PC-9 (cell line): ENCODE data around the gene PTCD2. TPM values are rescaled to one million over a fixed set of nuclear protein-coding genes. Genes with fewer than 3 reads are reported as not detected.

Experiments
- BruUV-seq: library from RNA; stranded (reverse); fragments of 400-500 nt; replicated peaks from 2 replicates; lab custom pipeline; 2021; lab: Mats Ljungman, UMichigan
- CTCF ChIA-PET: fragments of 300-600 bp; sonication (Branson Sonifier 250); formaldehyde crosslinking; loops from one replicate; lab custom pipeline; 2022; ENCODE audit warnings: antibody characterized with exemption; lab: Charles Lee
- POLR2A ChIA-PET: fragments of 300-600 bp; sonication (Branson Sonifier 250); formaldehyde crosslinking; loops from one replicate; lab custom pipeline; 2022; ENCODE audit warnings: antibody characterized with exemption; ENCODE audit not compliant: unreplicated experiment; lab: Charles Lee
- DNase-seq, 2 experiments: peaks; one replicate each; pipeline versions ENCODE4 v3.0.0 to v3.0.0-alpha.2; 2015 to 2022; ENCODE audit warnings: mixed read lengths in 1 of 2
- H2AFZ ChIP-seq: fragments of 200-600 bp; sonication (generic); 2 replicates; pipeline ENCODE4 v1.8.1; 2017; ENCODE audit warnings: antibody characterized with exemption
- H3F3A ChIP-seq: fragments of 200-600 bp; sonication (generic); 2 replicates; pipeline ENCODE4 v1.8.1; 2017; ENCODE audit warnings: antibody characterized with exemption, mild to moderate bottlenecking, low read depth; ENCODE audit not compliant: insufficient read depth
- H3K27ac ChIP-seq: fragments of 200-600 bp; sonication (generic); 2 replicates; pipeline ENCODE4 v1.6.1; 2016; ENCODE audit warnings: mixed run types
- H3K27me3 ChIP-seq: fragments of 200-600 bp; sonication (generic); 2 replicates; pipeline ENCODE4 v1.6.1; 2016; ENCODE audit warnings: low read depth, mixed run types; ENCODE audit not compliant: insufficient read depth
- H3K36me3 ChIP-seq: fragments of 200-600 bp; sonication (generic); 2 replicates; pipeline ENCODE4 v1.6.1; 2016; ENCODE audit warnings: low read depth, mixed run types
- H3K4me1 ChIP-seq: fragments of 200-600 bp; sonication (generic); replicated peaks from 2 replicates; pipeline ENCODE4 v1.6.1; 2016; ENCODE audit warnings: mixed run types; ENCODE audit not compliant: insufficient read depth
- H3K4me2 ChIP-seq: fragments of 200-600 bp; sonication (generic); 2 replicates; pipeline ENCODE4 v1.6.1; 2017; ENCODE audit warnings: mixed run types
- H3K4me3 ChIP-seq: fragments of 200-600 bp; sonication (generic); 2 replicates; pipeline ENCODE4 v1.6.1; 2016; ENCODE audit warnings: mixed run types
- H3K79me2 ChIP-seq: fragments of 200-600 bp; sonication (generic); 2 replicates; pipeline ENCODE4 v1.6.1; 2017; ENCODE audit warnings: low read depth, mixed run types
- H3K9me2 ChIP-seq: fragments of 200-600 bp; sonication (generic); 2 replicates; pipeline ENCODE4 v1.8.1; 2017; ENCODE audit warnings: mild to moderate bottlenecking; ENCODE audit not compliant: insufficient read depth
- H3K9me3 ChIP-seq: fragments of 200-600 bp; sonication (generic); 2 replicates; pipeline ENCODE4 v1.8.1; 2016; ENCODE audit warnings: low read depth; ENCODE audit not compliant: insufficient read depth
- H4K20me1 ChIP-seq: fragments of 200-600 bp; sonication (generic); 2 replicates; pipeline ENCODE4 v1.8.1; 2017; ENCODE audit not compliant: insufficient read depth
- CTCF ChIP-seq: fragments of 200-600 bp; sonication (generic); conservative IDR thresholded peaks from 2 replicates; pipeline ENCODE4 v1.6.1; 2017; ENCODE audit warnings: mixed run types, antibody characterized with exemption, mild to moderate bottlenecking, moderate library complexity
- EZH2 ChIP-seq: fragments of 200-600 bp; sonication (generic); IDR thresholded peaks from 2 replicates; pipeline ENCODE4 v1.8.0; 2017; ENCODE audit warnings: antibody characterized with exemption, low read depth
- intact Hi-C: fragments of 100-400 bp; cut with micrococcal nuclease; formaldehyde crosslinking; loops from one replicate; pipeline ENCODE4 v1.10.0; 2022; ENCODE audit not compliant: unreplicated experiment
- total RNA-seq: library from RNA; stranded (reverse); gene quantifications from 2 replicates; pipeline ENCODE4 v1.2.3, GENCODE V29; 2021

PTCD2 gene
- total RNA-seq, 1 experiment from 2014 or later: 15.5 TPM

DNA sequence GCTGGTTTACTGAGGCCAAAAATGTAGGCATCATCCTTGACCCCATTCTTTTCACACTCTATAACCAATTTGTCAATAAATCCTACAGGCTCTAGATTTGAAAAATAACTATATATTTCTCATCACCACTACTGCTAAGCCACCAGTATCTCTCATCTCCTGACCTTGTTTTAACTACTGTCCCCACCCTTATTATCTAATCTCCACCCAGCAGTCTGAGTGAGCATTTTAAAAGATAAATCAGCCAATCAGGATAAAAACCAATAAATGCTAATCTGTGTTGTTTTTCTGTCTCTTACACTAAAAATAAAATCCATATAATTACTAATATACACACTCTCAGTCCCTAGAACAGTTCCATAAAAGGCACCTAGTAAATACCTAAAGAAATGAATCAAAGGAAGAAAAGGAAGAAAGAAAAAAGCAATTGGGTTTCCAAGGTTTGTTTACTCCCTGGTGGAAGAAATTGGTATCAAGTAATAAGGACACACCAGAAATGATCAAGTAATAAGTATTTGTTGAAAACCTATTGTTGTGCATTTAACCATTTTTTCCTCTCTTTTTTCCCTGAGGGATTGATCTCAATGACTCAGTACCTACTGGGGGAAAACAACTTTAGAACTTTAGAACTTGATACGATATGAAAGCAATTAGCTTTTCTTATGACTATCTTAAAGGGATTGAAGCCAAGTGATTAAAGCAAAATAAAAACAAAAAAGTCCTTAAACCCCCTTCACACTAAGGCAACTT is 19.4 kb upstream of the PTCD2 start:
- Histone ChIP-seq H3K4me1 (no peaks in the 10 kb centered on the region), H2AFZ (no peak overlapping the region), H3K4me3 (no peak overlapping the region), H3K27ac (no peak overlapping the region), H3K9me3 (no peaks in the 10 kb centered on the region), H3K9me2 (no peaks in the 10 kb centered on the region), H3K79me2 (peaks cover 50% of the 10 kb centered on the region), H3K36me3 (0 out of 2 replicates have a peak, but pooled peaks cover 5% of the 10 kb centered on the region), H3K27me3 (no peaks in the 10 kb centered on the region), H3F3A (no peaks in the 10 kb centered on the region), H3K4me2 (no peak overlapping the region), H4K20me1 (no peaks in the 10 kb centered on the region)
- TF ChIP-seq EZH2: no peak
- TF ChIP-seq CTCF: no peak
- intact Hi-C loops: loop anchor here (10.0 kb wide), 1 partner anchor 366 kb away; no protein-coding TSS in a partner anchor
- no TSS peak for BruUV-seq
- CTCF ChIA-PET: no interaction called here
- DNase-seq: no peak
- POLR2A ChIA-PET: no interaction called here

DNA sequence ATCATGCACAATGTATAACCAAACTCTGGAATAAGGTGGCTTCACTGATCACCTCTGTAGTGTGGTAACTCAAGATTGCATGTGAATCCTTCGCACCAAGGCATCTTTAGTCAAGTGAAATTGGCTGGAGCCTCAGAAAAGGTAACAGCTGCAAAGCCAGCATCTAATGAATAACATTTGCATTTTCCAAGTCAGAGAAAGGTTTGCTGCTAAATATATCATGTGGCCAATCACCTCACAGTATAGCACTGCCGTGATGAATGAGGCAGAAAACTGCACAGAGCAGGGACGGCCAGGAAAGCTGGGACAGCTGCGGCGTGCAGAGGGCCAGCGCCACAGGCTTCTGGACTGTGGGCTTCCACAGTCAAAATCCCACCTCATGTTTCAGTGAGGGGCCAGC is 18.6 kb upstream of the PTCD2 start:
- no peak overlapping the region for H3K4me2 ChIP-seq
- no peak overlapping the region for H3K4me3 ChIP-seq
- peaks cover 2% of the 10 kb centered on the region; the same call in 1 of the 2 replicates for H3K4me1 ChIP-seq
- no peak overlapping the region for H3K27ac ChIP-seq
- DNase-seq: no peak
- H3K9me2 ChIP-seq: no peaks in the 10 kb centered on the region
- ChIA-PET CTCF (no interaction called here), POLR2A (no interaction called here)
- H2AFZ ChIP-seq: no peak overlapping the region
- H3K79me2 ChIP-seq: peaks cover 58% of the 10 kb centered on the region
- TF ChIP-seq CTCF: no peak
- TF ChIP-seq EZH2: no peak
- H3K9me3 ChIP-seq: no peaks in the 10 kb centered on the region
- H4K20me1 ChIP-seq: no peaks in the 10 kb centered on the region
- H3K36me3 ChIP-seq: 0 out of 2 replicates have a peak, but pooled peaks cover 5% of the 10 kb centered on the region
- intact Hi-C loops: loop anchor here (10.0 kb wide), 1 partner anchor 367 kb away; no protein-coding TSS in a partner anchor
- H3F3A ChIP-seq: no peaks in the 10 kb centered on the region
- H3K27me3 ChIP-seq: no peaks in the 10 kb centered on the region
- BruUV-seq: no TSS peak

DNA sequence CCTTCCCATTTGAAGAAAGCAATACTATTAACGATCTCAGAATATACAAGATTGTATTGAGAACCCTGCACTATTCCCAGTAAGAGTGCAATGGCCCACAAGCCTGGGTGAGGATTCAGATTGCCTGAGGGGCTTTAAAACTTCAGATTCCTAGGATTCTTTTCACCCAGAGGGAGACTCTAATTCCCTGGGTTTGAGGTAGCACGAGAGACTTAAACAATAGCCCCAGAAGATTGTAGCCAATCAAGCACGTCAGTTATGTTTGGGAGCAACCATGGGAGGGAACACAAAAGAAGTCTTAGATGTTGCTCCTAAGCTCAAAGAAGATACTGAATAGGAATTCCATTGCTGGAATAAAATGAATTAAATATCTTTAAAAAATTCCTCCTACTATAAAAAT is 18.0 kb upstream of the PTCD2 start:
- Histone ChIP-seq H3K27ac (no peak overlapping the region), H3K36me3 (0 out of 2 replicates have a peak, but pooled peaks cover 5% of the 10 kb centered on the region), H3K4me3 (no peak overlapping the region), H3K9me2 (no peaks in the 10 kb centered on the region), H3K27me3 (no peaks in the 10 kb centered on the region), H3K79me2 (peaks cover 64% of the 10 kb centered on the region), H3K9me3 (no peaks in the 10 kb centered on the region), H4K20me1 (no peaks in the 10 kb centered on the region), H3K4me1 (peaks cover 8% of the 10 kb centered on the region), H3F3A (no peaks in the 10 kb centered on the region), H2AFZ (no peak overlapping the region), H3K4me2 (no peak overlapping the region)
- no peak for DNase-seq
- CTCF ChIA-PET: no interaction called here
- TF ChIP-seq EZH2 (no peak), CTCF (no peak)
- POLR2A ChIA-PET: interaction anchor here (0.7 kb wide), 1 partner anchor 52 kb away, joined by 8 read pairs; no protein-coding TSS in a partner anchor
- intact Hi-C loops: loop anchor here (10.0 kb wide), 1 partner anchor 367 kb away; no protein-coding TSS in a partner anchor
- no TSS peak for BruUV-seq
